Hematopoietic multipotent progenitor cell treated with erythropoietin and hydrocortisone succinate and interleukin-3 and kit ligand, for 4 days (in vitro differentiated cells): ENCODE measurements around the gene COL27A1.

Source experiments
- DNase-seq: peaks from one replicate; pipeline ENCODE4 v3.0.0-alpha.2; 2015

COL27A1 gene

GRCh38 chr9:114275246-114276004, 120.1 kb downstream of the COL27A1 start:
- DNase-seq = no peak

GRCh38 chr9:114276908-114277821, 121.8 kb downstream of the COL27A1 start:
- no peak for DNase-seq

GRCh38 chr9:114278356-114278755, 123.0 kb downstream of the COL27A1 start:
- no peak for DNase-seq

- DNase-seq = no peak
These were observed 123.7 kb downstream of the COL27A1 start for GRCh38 chr9:114278881-114279570.

- DNase-seq = no peak
These were observed 124.4 kb downstream of the COL27A1 start for GRCh38 chr9:114279693-114280092.

GRCh38 chr9:114280636-114281472, 125.5 kb downstream of the COL27A1 start:
- DNase-seq = no peak

GRCh38 chr9:114281473-114282103, 126.3 kb downstream of the COL27A1 start:
- no peak for DNase-seq

- no peak for DNase-seq
These were observed 126.8 kb downstream of the COL27A1 start for GRCh38 chr9:114282104-114282485.

- DNase-seq = no peak
These were observed 127.2 kb downstream of the COL27A1 start for GRCh38 chr9:114282507-114282906.

GRCh38 chr9:114282926-114283325, 127.6 kb downstream of the COL27A1 start:
- DNase-seq = peak; percentile 84

GRCh38 chr9:114283551-114284111, 128.3 kb downstream of the COL27A1 start:
- DNase-seq = no peak

GRCh38 chr9:114284316-114285060, 129.2 kb downstream of the COL27A1 start:
- DNase-seq = no peak

GRCh38 chr9:114285166-114285867, 130.0 kb downstream of the COL27A1 start:
- peak; percentile 29 for DNase-seq

GRCh38 chr9:114286146-114286679, 130.9 kb downstream of the COL27A1 start:
- no peak for DNase-seq

GRCh38 chr9:114287001-114287762, 131.8 kb downstream of the COL27A1 start:
- DNase-seq = no peak

- DNase-seq = no peak
These were observed 132.4 kb downstream of the COL27A1 start for GRCh38 chr9:114287763-114288192.

- no peak for DNase-seq
These were observed 133.1 kb downstream of the COL27A1 start for GRCh38 chr9:114288193-114289091.

GRCh38 chr9:114289106-114289505, 133.8 kb downstream of the COL27A1 start:
- no peak for DNase-seq
